HG03565 (cell line): ENCODE measurements around the gene C15orf61.

ENCODE experiments used
- ATAC-seq: cut with Tn5 transposase; IDR thresholded peaks from one replicate; pipeline ENCODE4 v1.9.1; 2021; ENCODE audit warnings: mild to moderate bottlenecking, moderate library complexity; ENCODE audit not compliant: unreplicated experiment

C15orf61 gene

GRCh38 chr15:67579164-67579563, 58.2 kb downstream of the C15orf61 start:
- no peak for ATAC-seq
